Measurements from ENCODE around the gene FAAP20. TPM values are rescaled to one million over a fixed set of nuclear protein-coding genes. Genes with fewer than 3 reads are reported as not detected.

The FAAP20 gene
- total and polyA plus RNA-seq, 2 of the 8 experiments (the other 6 are each of a cell fraction or from before 2014, with no cell fraction given): 58.4 to 99.8 TPM

- no peaks in the 10 kb centered on the region for H3K27me3 ChIP-seq (replicated peaks in 1 of 4; ENCODE audit: control insufficient read depth in 3 of 4, extremely low read depth in 1 of 4, insufficient read depth in 3 of 4, low read length in 3 of 4)
- no peaks in the 10 kb centered on the region for H3K36me3 ChIP-seq (ENCODE audit: control insufficient read depth in 2 of 4, insufficient read depth in 4 of 4, low read length in 3 of 4)
- no peak overlapping the region for H3K9ac ChIP-seq (replicated peaks in 1 of 4; ENCODE audit: extremely low read depth in 1 of 4, low read depth in 3 of 4, low read length in 3 of 4)
- H3K9me3 ChIP-seq (ENCODE audit: insufficient read depth in 2 of 2, low read depth in 1 of 2, low read length in 1 of 2): no peaks in the 10 kb centered on the region
- no peak overlapping the region for H2BK120ac ChIP-seq (replicated peaks; ENCODE audit: low read depth, low read length)
- H3K4me2 ChIP-seq (ENCODE audit: insufficient read depth in 1 of 2, low read depth in 2 of 2, low read length in 2 of 2): no peak overlapping the region; a peak in 1 of 4 replicates
- ChIA-PET POLR2A (ENCODE audit: partially characterized antibody) (interaction anchor here (0.6 to 4.3 kb wide), 8 partner anchors 11 to 78 kb away, joined by 3 to 19 read pairs (median 4); partner anchors contain the start of gene FAAP20), CTCF (ENCODE audit: partially characterized antibody) (interaction anchor here (0.6 to 3.2 kb wide), 16 partner anchors 12 to 149 kb away, joined by 3 to 17 read pairs (median 4); partner anchors contain the start of gene FAAP20)
- no peak overlapping the region for H3K4me3 ChIP-seq (ENCODE audit: extremely low read depth in 1 of 4, insufficient read depth in 2 of 4, low read depth in 3 of 4, low read length in 4 of 4)
- no peak overlapping the region for H4K8ac ChIP-seq (ENCODE audit: extremely low read depth, insufficient read depth, low read length)
- H3K4me1 ChIP-seq (replicated peaks in 1 of 4; ENCODE audit: control insufficient read depth in 3 of 4, insufficient read depth in 4 of 4, low read length in 3 of 4): peaks cover 0 to 46% (median 28%) of the 10 kb centered on the region in 4 experiments; a peak in 6 of 7 replicates
- no peak overlapping the region for H3K18ac ChIP-seq (ENCODE audit: extremely low read depth, low read length)
- peaks cover 19% of the 10 kb centered on the region for H3K23me2 ChIP-seq (ENCODE audit: low read depth, low read length)
- no peak overlapping the region for H2BK12ac ChIP-seq (ENCODE audit: low read depth, low read length)
- no peak for FAIRE-seq
- peaks cover 71 to 94% of the 10 kb centered on the region in 2 experiments for H3K79me2 ChIP-seq (ENCODE audit: control insufficient read depth in 1 of 2, insufficient read depth in 2 of 2, low read length in 2 of 2)
- peaks cover 20% of the 10 kb centered on the region for H3K79me1 ChIP-seq (ENCODE audit: low read depth, low read length)
- no peak overlapping the region for H2BK20ac ChIP-seq (ENCODE audit: low read length)
- H2AFZ ChIP-seq (ENCODE audit: low read length): no peak overlapping the region
- no peak overlapping the region for H2BK5ac ChIP-seq (ENCODE audit: low read depth, low read length)
- H4K5ac ChIP-seq (ENCODE audit: insufficient read length, low read depth, low read length): no peak overlapping the region
- no peak overlapping the region for H2BK15ac ChIP-seq (ENCODE audit: low read length)
- no peak overlapping the region for H3K23ac ChIP-seq (ENCODE audit: insufficient read length)
- H3K56ac ChIP-seq (replicated peaks; ENCODE audit: insufficient read length, low read depth, low read length): no peak overlapping the region
- no peak overlapping the region for H2AK5ac ChIP-seq (ENCODE audit: low read depth, low read length)
- WGBS, 2 experiments (ENCODE audit: extremely low coverage in 1 of 2, insufficient coverage in 1 of 2, insufficient read length in 1 of 2, insufficient replicate concordance in 2 of 2, low coverage in 1 of 2, low lambda C conversion rate in 2 of 2, missing lambda C conversion rate in 1 of 2): 90% methylated on average over 12 of the region's 23 CpGs; no CpG with 5 or more reads in 1 of the 2 experiments
- no peak overlapping the region for H3K27ac ChIP-seq (ENCODE audit: low read depth, low read length)
- H3K14ac ChIP-seq (ENCODE audit: insufficient read length): no peak overlapping the region
- peaks cover 66 to 74% of the 10 kb centered on the region in 2 experiments for H4K20me1 ChIP-seq (replicated peaks in 1 of 2; ENCODE audit: control insufficient read depth in 1 of 2, insufficient read depth in 2 of 2, low read length in 2 of 2)
- H3K4ac ChIP-seq (replicated peaks; ENCODE audit: insufficient read length, low read depth, low read length): no peak overlapping the region
- no peak for DNase-seq (ENCODE audit: low read depth in 1 of 2, low spot score in 2 of 2)
- no peak overlapping the region for H4K91ac ChIP-seq (replicated peaks; ENCODE audit: insufficient read length, low read length)
- TF ChIP-seq KDM5A (IDR thresholded peaks at IDR 0.05; ENCODE audit: low read length) (no peak), YY1 (IDR thresholded peaks at IDR 0.05; ENCODE audit: low read depth, low read length) (no peak), RAD21 (IDR thresholded peaks at IDR 0.05 in 1 of 2, conservative IDR thresholded peaks at IDR 0.05 in 1 of 2; ENCODE audit: low read depth in 2 of 2, low read length in 2 of 2) (no peak), CHD1 (IDR thresholded peaks at IDR 0.05; ENCODE audit: low read depth, low read length) (no peak), GABPA (IDR thresholded peaks at IDR 0.05; ENCODE audit: borderline replicate concordance, insufficient read depth, low read length) (no peak), HDAC2 (IDR thresholded peaks at IDR 0.05; ENCODE audit: borderline replicate concordance in 1 of 2, low read depth in 2 of 2, low read length in 2 of 2) (no peak), KDM4A (IDR thresholded peaks at IDR 0.05; ENCODE audit: low read depth, low read length, severe bottlenecking) (no peak), RBBP5 (IDR thresholded peaks at IDR 0.05; ENCODE audit: borderline replicate concordance, low read depth, low read length) (no peak), SP1 (IDR thresholded peaks at IDR 0.05; ENCODE audit: low read depth, low read length) (no peak), ASH2L (IDR thresholded peaks at IDR 0.05; ENCODE audit: low read length) (no peak), USF2 (IDR thresholded peaks at IDR 0.05; ENCODE audit: low read length) (no peak), TBP (IDR thresholded peaks at IDR 0.05; ENCODE audit: low read depth, low read length) (no peak)
Observed at GRCh38 chr1:2232916-2233438, 38.4 kb upstream of the FAAP20 start.

Data from H1 (cell line).